Colonic mucosa (tissue), 4 donors: ENCODE results near the gene KIF2A. TPM values are rescaled to one million over a fixed set of nuclear protein-coding genes. Genes with fewer than 3 reads are reported as not detected.

ENCODE experiments used
- DNase-seq: peaks from one replicate; pipeline ENCODE4 v3.0.0-alpha.2; 2020
- H3K27ac ChIP-seq: fragments of 200-600 bp; one replicate; pipeline ENCODE4 v1.8.0; 2021
- H3K27me3 ChIP-seq: fragments of 200-600 bp; one replicate; pipeline ENCODE4 v1.8.0; 2021
- H3K36me3 ChIP-seq: fragments of 200-600 bp; one replicate; pipeline ENCODE4 v1.8.0; 2021
- H3K4me1 ChIP-seq: fragments of 200-600 bp; one replicate; pipeline ENCODE4 v1.8.0; 2021; ENCODE audit warnings: mild to moderate bottlenecking
- H3K4me3 ChIP-seq: fragments of 200-600 bp; one replicate; pipeline ENCODE4 v1.8.0; 2021
- H3K9ac ChIP-seq, 2 donors: one replicate each; pipeline ENCODE4 v1.7.0; 2013; ENCODE audit warnings: control low read depth in 2 of 2, low read depth in 2 of 2, low read length in 2 of 2
- H3K9me3 ChIP-seq: fragments of 200-600 bp; one replicate; pipeline ENCODE4 v1.8.0; 2021
- CTCF ChIP-seq: fragments of 200-600 bp; IDR thresholded peaks from one replicate; pipeline ENCODE4 v1.8.0; 2022; ENCODE audit warnings: antibody characterized with exemption, mild to moderate bottlenecking
- intact Hi-C: fragments of 100-400 bp; cut with DNase I; formaldehyde crosslinking; loops from one replicate; pipeline ENCODE4 v1.14.1; 2022
- total RNA-seq, 2 donors: library from RNA; stranded (reverse); fragmentation: NEBNext Ultra II Directional in 1 of 2; extraction: Animal tissue kit (Norgen Biotek cat#: 25700) in 1 of 2; gene quantifications; one replicate each; pipeline ENCODE4 v1.2.1, GENCODE V29; 2021
- donor health status: healthy.
- donor health status: DM: no; HTN: no; CAD: no.
- donor health status: DM: no; HTN: no; CAD: no.

The KIF2A gene
- total RNA-seq, 2 donors from 2014 or later, result 30.8 to 43.4 TPM

- no peaks in the 10 kb centered on the region for H3K27me3 ChIP-seq
- no peak for TF ChIP-seq CTCF
- no peak overlapping the region for H3K27ac ChIP-seq
- no peak overlapping the region for H3K4me3 ChIP-seq
- H3K4me1 ChIP-seq, result no peaks in the 10 kb centered on the region
- no peak overlapping the region for H3K9ac ChIP-seq
- intact Hi-C loops, result no loop called here
- H3K36me3 ChIP-seq, result no peaks in the 10 kb centered on the region
- DNase-seq, result no peak
- no peaks in the 10 kb centered on the region for H3K9me3 ChIP-seq
These were observed 27.3 kb downstream of the KIF2A start for GRCh38 chr5:62333250-62333794.

GRCh38 chr5:62334082-62334481 lies 28.1 kb downstream of the KIF2A start:
- Histone ChIP-seq H3K27me3 (no peaks in the 10 kb centered on the region), H3K36me3 (no peaks in the 10 kb centered on the region), H3K27ac (no peak overlapping the region), H3K9me3 (no peaks in the 10 kb centered on the region), H3K4me1 (no peaks in the 10 kb centered on the region), H3K9ac (no peak overlapping the region), H3K4me3 (no peak overlapping the region)
- intact Hi-C loops, result no loop called here
- no peak for TF ChIP-seq CTCF
- DNase-seq, result no peak

GRCh38 chr5:62340392-62340791 lies 34.4 kb downstream of the KIF2A start:
- no peaks in the 10 kb centered on the region for H3K27me3 ChIP-seq
- DNase-seq, result no peak
- intact Hi-C loops, result no loop called here
- no peak overlapping the region for H3K4me3 ChIP-seq
- H3K9ac ChIP-seq, result no peak overlapping the region
- H3K4me1 ChIP-seq, result no peaks in the 10 kb centered on the region
- no peak for TF ChIP-seq CTCF
- no peaks in the 10 kb centered on the region for H3K36me3 ChIP-seq
- no peak overlapping the region for H3K27ac ChIP-seq
- no peaks in the 10 kb centered on the region for H3K9me3 ChIP-seq

GRCh38 chr5:62340979-62341378 lies 35.0 kb downstream of the KIF2A start:
- Histone ChIP-seq H3K9ac (no peak overlapping the region), H3K27me3 (no peaks in the 10 kb centered on the region), H3K27ac (no peak overlapping the region), H3K4me1 (no peaks in the 10 kb centered on the region), H3K36me3 (no peaks in the 10 kb centered on the region), H3K9me3 (no peaks in the 10 kb centered on the region), H3K4me3 (no peak overlapping the region)
- no peak for TF ChIP-seq CTCF
- intact Hi-C loops, result no loop called here
- no peak for DNase-seq

GRCh38 chr5:62341783-62342475 lies 35.9 kb downstream of the KIF2A start:
- H3K36me3 ChIP-seq, result no peaks in the 10 kb centered on the region
- H3K9ac ChIP-seq, result no peak overlapping the region
- no peaks in the 10 kb centered on the region for H3K4me1 ChIP-seq
- no peaks in the 10 kb centered on the region for H3K27me3 ChIP-seq
- no peaks in the 10 kb centered on the region for H3K9me3 ChIP-seq
- intact Hi-C loops, result no loop called here
- no peak overlapping the region for H3K27ac ChIP-seq
- no peak for DNase-seq
- TF ChIP-seq CTCF, result no peak
- no peak overlapping the region for H3K4me3 ChIP-seq
